ENCODE measurements around the gene AGPAT3. TPM values are rescaled to one million over a fixed set of nuclear protein-coding genes. Genes with fewer than 3 reads are reported as not detected.

AGPAT3 gene
- total RNA-seq, 4 donors from 2014 or later, result 31.7 to 35.7 (median 33.0) TPM

DNA sequence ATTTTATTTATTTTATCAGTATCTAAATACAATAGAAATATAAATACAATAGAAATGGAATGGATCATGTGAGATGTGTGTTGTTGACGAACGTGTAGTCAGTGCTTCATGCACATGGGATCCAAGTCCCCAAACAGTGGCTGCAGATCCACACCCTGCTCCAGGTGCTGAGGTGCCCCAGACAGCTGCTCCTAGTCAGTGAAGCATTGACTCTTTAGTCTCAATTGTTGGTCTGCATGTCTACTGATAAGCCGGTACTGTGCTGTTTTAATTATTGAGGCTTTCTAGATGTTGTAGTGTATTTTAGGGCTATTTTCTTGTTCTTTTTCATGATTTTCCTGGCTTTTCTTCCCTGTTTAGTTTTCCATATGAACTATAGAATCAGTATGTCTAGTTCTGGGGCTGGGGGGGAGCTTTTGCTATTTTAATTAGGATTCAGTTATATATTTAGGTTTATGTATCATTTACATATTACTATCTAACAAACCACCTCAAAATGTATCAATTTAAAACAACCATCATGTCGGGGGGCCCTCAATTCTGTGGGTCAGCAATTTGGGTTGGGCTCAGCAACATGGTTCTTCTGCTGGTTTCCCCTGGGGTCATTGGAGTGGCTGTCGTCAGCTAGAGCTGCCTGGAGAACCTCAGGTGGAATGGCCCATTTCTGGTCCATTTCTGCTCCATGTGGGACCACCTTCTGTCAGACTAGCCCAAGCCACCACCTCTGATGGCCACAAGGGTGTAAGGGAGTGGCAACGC, 83.9 kb downstream of the AGPAT3 start:
- Histone ChIP-seq H3K9me3 (peaks cover 0 to 11% (median 8%) of the 10 kb centered on the region in 3 donors), H3K36me3 (peaks cover 0 to 48% (median 0%) of the 10 kb centered on the region in 3 donors), H3K4me1 (peaks cover 9 to 21% (median 17%) of the 10 kb centered on the region in 3 donors), H3K4me3 (no peak overlapping the region), H3K27ac (no peak overlapping the region), H3K27me3 (no peaks in the 10 kb centered on the region)
- DNase-seq, result no peak
- TF ChIP-seq POLR2A (IDR thresholded peaks at IDR 0.05), result no peak
- TF ChIP-seq, protein P1, sequence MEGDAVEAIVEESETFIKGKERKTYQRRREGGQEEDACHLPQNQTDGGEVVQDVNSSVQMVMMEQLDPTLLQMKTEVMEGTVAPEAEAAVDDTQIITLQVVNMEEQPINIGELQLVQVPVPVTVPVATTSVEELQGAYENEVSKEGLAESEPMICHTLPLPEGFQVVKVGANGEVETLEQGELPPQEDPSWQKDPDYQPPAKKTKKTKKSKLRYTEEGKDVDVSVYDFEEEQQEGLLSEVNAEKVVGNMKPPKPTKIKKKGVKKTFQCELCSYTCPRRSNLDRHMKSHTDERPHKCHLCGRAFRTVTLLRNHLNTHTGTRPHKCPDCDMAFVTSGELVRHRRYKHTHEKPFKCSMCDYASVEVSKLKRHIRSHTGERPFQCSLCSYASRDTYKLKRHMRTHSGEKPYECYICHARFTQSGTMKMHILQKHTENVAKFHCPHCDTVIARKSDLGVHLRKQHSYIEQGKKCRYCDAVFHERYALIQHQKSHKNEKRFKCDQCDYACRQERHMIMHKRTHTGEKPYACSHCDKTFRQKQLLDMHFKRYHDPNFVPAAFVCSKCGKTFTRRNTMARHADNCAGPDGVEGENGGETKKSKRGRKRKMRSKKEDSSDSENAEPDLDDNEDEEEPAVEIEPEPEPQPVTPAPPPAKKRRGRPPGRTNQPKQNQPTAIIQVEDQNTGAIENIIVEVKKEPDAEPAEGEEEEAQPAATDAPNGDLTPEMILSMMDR (IDR thresholded peaks at IDR 0.05), result no peak
- 96 to 97% methylated on average over 5 to 6 of the region's 6 CpGs for WGBS, 2 donors
- intact Hi-C loops (cut with DNase I), result no loop called here

DNA sequence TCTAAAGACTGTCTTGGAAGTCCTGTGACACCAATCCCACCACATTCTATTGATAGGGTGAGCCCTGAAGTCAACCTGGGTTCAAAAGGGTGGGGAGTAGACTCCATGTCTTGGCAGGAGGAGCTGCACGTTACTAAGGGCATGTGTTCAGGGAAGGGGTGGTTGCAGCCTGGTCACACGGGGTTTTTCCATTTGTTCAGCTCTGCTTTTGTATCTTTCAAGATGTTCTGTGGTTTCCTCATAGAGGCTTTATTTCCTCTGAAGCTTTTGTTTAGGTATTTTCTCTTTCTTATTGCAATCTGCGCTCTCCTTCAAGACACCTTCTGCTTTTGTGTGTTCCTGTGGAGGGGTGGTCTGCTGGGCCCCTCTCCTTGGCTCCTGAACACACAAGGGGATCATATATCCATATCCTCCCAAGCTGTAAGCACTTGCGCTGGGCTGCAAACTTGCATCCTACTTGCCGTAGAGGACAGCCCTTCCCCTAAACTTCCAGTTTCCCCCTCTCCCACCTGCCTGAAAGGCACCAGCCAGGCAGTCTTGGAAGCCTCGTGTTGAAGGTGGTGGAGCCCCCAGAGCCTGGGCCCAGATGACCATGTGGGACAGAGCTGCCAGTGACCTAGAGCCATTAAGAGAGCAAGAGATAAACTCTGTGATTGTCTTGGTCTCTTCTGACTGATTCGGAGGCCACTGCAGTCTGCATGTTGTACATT, 84.6 kb downstream of the AGPAT3 start:
- Histone ChIP-seq H3K36me3 (peaks cover 0 to 52% (median 0%) of the 10 kb centered on the region in 3 donors), H3K9me3 (peaks cover 0 to 11% (median 8%) of the 10 kb centered on the region in 3 donors), H3K27ac (no peak overlapping the region), H3K4me1 (peaks cover 6 to 14% (median 10%) of the 10 kb centered on the region in 3 donors), H3K27me3 (no peaks in the 10 kb centered on the region), H3K4me3 (no peak overlapping the region)
- WGBS, 2 donors, result 81 to 89% methylated on average over 5 to 7 of the region's 7 CpGs
- intact Hi-C loops (cut with DNase I), result no loop called here
- TF ChIP-seq, protein P1 (IDR thresholded peaks at IDR 0.05), result no peak
- TF ChIP-seq POLR2A (IDR thresholded peaks at IDR 0.05), result no peak
- no peak for DNase-seq

DNA sequence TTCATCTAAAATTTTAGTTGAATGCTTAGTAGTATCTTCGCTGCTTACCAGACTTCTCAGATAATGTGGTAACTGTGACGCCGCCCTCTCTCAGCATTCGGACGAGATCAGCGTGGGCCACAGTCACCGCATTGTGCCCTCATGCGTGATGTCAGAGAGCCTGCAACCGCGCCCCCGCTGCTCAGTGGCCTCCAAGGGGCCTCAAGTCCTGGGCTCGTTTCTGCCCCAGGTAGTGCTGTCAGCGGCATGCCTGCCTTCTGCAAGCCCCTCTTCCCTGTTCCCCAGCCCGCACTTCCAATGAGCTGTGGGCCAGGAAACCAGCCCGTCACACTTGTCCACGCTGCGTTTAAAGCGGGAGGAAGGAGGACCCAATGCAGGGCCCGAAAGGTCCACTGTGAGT, 85.5 kb downstream of the AGPAT3 start:
- peaks cover 0 to 60% (median 0%) of the 10 kb centered on the region in 3 donors for H3K36me3 ChIP-seq
- H3K4me1 ChIP-seq, result peaks cover 0 to 6% (median 3%) of the 10 kb centered on the region in 3 donors
- intact Hi-C loops (cut with DNase I), result no loop called here
- 96 to 98% methylated on average over 14 to 19 of the region's 19 CpGs for WGBS, 2 donors
- TF ChIP-seq, protein P1 (IDR thresholded peaks at IDR 0.05), result no peak
- TF ChIP-seq POLR2A (IDR thresholded peaks at IDR 0.05), result no peak
- H3K27me3 ChIP-seq, result no peaks in the 10 kb centered on the region
- H3K9me3 ChIP-seq, result peaks cover 0 to 11% (median 8%) of the 10 kb centered on the region in 3 donors
- DNase-seq, result no peak
- H3K4me3 ChIP-seq, result no peak overlapping the region
- no peak overlapping the region for H3K27ac ChIP-seq

DNA sequence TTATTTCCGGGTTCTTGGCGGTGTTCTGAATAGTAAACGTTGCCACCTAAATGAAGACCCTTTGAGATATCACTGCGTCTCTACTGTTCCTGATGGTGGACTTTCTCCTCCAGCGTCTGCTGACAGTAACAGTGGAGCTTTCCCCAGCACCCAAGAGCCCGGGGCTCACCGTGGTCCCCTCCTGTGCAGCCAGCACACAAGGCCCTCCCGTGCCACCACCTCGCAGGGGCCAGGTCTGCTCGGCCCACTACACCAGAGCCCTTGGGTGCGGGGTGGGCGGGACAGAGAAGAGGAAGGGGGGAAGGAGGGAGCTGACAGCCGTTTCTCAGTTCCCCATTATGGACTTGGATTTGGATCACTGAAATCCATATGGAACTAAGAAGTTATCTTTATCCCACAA, 85.9 kb downstream of the AGPAT3 start:
- H3K9me3 ChIP-seq, result peaks cover 0 to 11% (median 8%) of the 10 kb centered on the region in 3 donors
- intact Hi-C loops (cut with DNase I), result no loop called here
- no peak for DNase-seq
- H3K4me1 ChIP-seq, result peaks cover 0 to under 1% (median 0%) of the 10 kb centered on the region in 3 donors
- H3K27me3 ChIP-seq, result no peaks in the 10 kb centered on the region
- TF ChIP-seq, protein P1 (IDR thresholded peaks at IDR 0.05), result no peak
- no peak for TF ChIP-seq POLR2A (IDR thresholded peaks at IDR 0.05)
- H3K4me3 ChIP-seq, result no peak overlapping the region
- peaks cover 0 to 64% (median 0%) of the 10 kb centered on the region in 3 donors for H3K36me3 ChIP-seq
- H3K27ac ChIP-seq, result no peak overlapping the region
- WGBS, 2 donors, result 88 to 91% methylated on average over 10 to 13 of the region's 13 CpGs

Data from esophagus squamous epithelium (tissue), 5 donors.